Measurements from ENCODE around the gene C3orf18. TPM values are rescaled to one million over a fixed set of nuclear protein-coding genes. Genes with fewer than 3 reads are reported as not detected.

C3orf18 gene
- total RNA-seq, 1 experiment from 2014 or later: 7.1 TPM

DNA sequence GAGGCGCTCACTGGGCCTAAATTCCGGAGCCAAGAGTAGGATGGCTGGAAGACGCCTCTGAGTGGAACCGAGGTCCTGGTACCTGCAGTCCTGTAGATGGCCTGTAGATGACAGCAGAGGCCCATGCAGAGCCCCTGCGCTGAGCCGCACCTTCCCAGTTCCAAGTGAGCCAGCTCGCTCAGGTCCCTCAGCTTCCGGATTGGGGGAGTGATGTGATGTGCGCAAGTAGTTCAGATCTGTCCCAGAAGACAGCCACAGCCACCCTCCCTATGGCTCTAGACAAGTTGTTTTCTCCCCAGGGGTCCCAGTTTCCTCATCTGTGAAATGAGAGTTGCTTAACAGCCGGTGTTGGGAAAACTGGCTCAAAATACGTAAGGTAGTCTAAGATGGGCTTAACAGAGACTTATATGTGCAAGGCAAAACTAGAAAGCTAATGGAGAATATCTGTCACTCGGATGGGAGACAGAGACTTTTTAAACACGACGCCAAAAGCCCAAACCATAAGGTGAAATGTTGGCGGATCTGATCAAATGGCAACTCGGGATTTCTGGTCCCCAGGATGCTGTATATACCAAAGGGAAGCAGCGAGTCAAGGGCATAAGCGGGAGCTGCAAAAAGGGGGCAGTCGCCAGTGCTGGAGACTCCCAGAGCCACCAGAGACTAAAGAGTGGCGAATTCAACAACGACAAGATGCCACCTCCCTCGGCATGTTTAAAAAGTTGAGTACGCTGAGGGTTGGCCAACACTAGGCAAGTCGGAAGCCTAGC lies 48.6 kb upstream of the C3orf18 start:
- peaks cover 0 to 10% (median 6%) of the 10 kb centered on the region in 3 experiments; a peak in 4 of 7 replicates for H3K36me3 Mint-ChIP-seq (ENCODE audit: insufficient read depth in 1 of 3, low read depth in 3 of 3)
- peak overlapping the region; percentile 81 to 82 for H3K4me3 Mint-ChIP-seq

More for the DNA sequence above, 48.6 kb upstream of the C3orf18 start:
- Histone ChIP-seq H2BK20ac (ENCODE audit: low read depth, low read length, poor library complexity, severe bottlenecking) (no peak overlapping the region), H3K23ac (ENCODE audit: insufficient read length, low read depth, low read length) (no peak overlapping the region), H2BK5ac (ENCODE audit: insufficient read length, low read length) (no peak overlapping the region), H3K79me1 (ENCODE audit: insufficient read depth, low read depth, low read length, poor library complexity, severe bottlenecking) (no peaks in the 10 kb centered on the region), H3K79me2 (ENCODE audit: insufficient read depth, low read length) (no peaks in the 10 kb centered on the region), H3K56ac (ENCODE audit: insufficient read length, low read depth, low read length) (no peak overlapping the region), H3K4me1 (ENCODE audit: insufficient read depth, low read length) (0 out of 2 replicates have a peak, but pooled peaks cover 3% of the 10 kb centered on the region), H4K91ac (ENCODE audit: insufficient read length, low read depth, low read length) (no peak overlapping the region), H3K14ac (ENCODE audit: insufficient read depth, low read length) (no peak overlapping the region), H3K4ac (ENCODE audit: low read depth, low read length) (no peak overlapping the region), H3K18ac (ENCODE audit: insufficient read length, low read depth, low read length) (no peak overlapping the region), H3K27ac (ENCODE audit: insufficient read length, low read depth, low read length) (no peak overlapping the region), H3K9me3 (ENCODE audit: control insufficient read depth, low read depth, low read length) (no peaks in the 10 kb centered on the region), H2AK5ac (ENCODE audit: insufficient read length, low read length) (no peak overlapping the region), H4K8ac (replicated peaks; ENCODE audit: insufficient read length, low read depth, low read length) (no peak overlapping the region), H3K27me3 (ENCODE audit: insufficient read depth, low read length) (peaks cover 3% of the 10 kb centered on the region; the same call in 1 of the 2 replicates), H4K20me1 (ENCODE audit: control insufficient read depth, insufficient read depth, insufficient read length) (no peaks in the 10 kb centered on the region), H3K9ac (ENCODE audit: extremely low read depth, insufficient read length, low read length) (no peak overlapping the region), H2BK12ac (ENCODE audit: insufficient read length, low read depth, low read length) (no peak overlapping the region), H2BK15ac (ENCODE audit: low read depth, low read length) (no peak overlapping the region), H3T11ph (ENCODE audit: low read length) (no peak overlapping the region), H3K4me2 (ENCODE audit: insufficient read depth, insufficient read length, low read length) (peak overlapping the region; percentile 83), H4K5ac (ENCODE audit: insufficient read length, low read depth, low read length) (no peak overlapping the region), H2AFZ (ENCODE audit: low read length) (no peak overlapping the region), H2BK120ac (ENCODE audit: low read depth, low read length, poor library complexity, severe bottlenecking) (no peak overlapping the region), H3K23me2 (ENCODE audit: insufficient read length, low read depth, low read length, poor library complexity, severe bottlenecking) (peaks cover 27% of the 10 kb centered on the region)
- Mint-ChIP-seq H3K27ac (peak overlapping the region in 2 of 3 experiments; percentile 40 to 81; a peak in 3 of 7 replicates), H3K9me3 (no peaks in the 10 kb centered on the region), H3K4me1 (peaks cover 22 to 24% of the 10 kb centered on the region in 2 experiments), H3K27me3 (ENCODE audit: low read depth) (peaks cover 33% of the 10 kb centered on the region)
- WGBS (ENCODE audit: extremely low coverage, insufficient read length, low lambda C conversion rate): no CpG with 5 or more reads among the region's 24 CpGs
- TF ChIP-seq, protein P1, sequence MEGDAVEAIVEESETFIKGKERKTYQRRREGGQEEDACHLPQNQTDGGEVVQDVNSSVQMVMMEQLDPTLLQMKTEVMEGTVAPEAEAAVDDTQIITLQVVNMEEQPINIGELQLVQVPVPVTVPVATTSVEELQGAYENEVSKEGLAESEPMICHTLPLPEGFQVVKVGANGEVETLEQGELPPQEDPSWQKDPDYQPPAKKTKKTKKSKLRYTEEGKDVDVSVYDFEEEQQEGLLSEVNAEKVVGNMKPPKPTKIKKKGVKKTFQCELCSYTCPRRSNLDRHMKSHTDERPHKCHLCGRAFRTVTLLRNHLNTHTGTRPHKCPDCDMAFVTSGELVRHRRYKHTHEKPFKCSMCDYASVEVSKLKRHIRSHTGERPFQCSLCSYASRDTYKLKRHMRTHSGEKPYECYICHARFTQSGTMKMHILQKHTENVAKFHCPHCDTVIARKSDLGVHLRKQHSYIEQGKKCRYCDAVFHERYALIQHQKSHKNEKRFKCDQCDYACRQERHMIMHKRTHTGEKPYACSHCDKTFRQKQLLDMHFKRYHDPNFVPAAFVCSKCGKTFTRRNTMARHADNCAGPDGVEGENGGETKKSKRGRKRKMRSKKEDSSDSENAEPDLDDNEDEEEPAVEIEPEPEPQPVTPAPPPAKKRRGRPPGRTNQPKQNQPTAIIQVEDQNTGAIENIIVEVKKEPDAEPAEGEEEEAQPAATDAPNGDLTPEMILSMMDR (conservative IDR thresholded peaks at IDR 0.05): peak; percentile 98
- DNase-seq: peak; percentile 91

Data from H9 (cell line).